ENCODE measurements around the gene GPC5.

DNA sequence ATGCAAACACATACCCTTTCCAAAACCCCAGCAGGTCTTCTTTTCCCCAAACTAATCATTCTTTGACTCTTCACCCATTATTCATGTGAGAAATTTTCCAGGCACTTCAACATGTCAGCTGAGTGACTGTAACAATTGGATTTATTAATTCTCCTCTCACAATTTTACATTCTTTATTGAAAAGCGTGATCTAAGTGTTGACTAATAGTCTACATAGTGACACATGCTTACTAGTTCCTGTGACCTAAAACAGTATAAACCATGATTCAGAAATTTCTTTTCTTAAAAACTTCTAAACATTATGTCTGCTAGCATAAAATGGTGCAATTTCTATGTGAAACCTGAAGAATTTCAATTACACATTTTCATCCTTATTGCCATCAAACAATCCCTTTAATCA lies 532.3 kb downstream of the GPC5 start:
- no peak for TF ChIP-seq ZBTB7A (IDR thresholded peaks at IDR 0.05; ENCODE audit: low read depth)
- no peak for TF ChIP-seq RAD21 (IDR thresholded peaks at IDR 0.05; ENCODE audit: low read depth)
- no peak for TF ChIP-seq CEBPB (IDR thresholded peaks at IDR 0.05)
- TF ChIP-seq TAF1 (IDR thresholded peaks at IDR 0.05; ENCODE audit: low read depth) = no peak
- TF ChIP-seq, protein P1, sequence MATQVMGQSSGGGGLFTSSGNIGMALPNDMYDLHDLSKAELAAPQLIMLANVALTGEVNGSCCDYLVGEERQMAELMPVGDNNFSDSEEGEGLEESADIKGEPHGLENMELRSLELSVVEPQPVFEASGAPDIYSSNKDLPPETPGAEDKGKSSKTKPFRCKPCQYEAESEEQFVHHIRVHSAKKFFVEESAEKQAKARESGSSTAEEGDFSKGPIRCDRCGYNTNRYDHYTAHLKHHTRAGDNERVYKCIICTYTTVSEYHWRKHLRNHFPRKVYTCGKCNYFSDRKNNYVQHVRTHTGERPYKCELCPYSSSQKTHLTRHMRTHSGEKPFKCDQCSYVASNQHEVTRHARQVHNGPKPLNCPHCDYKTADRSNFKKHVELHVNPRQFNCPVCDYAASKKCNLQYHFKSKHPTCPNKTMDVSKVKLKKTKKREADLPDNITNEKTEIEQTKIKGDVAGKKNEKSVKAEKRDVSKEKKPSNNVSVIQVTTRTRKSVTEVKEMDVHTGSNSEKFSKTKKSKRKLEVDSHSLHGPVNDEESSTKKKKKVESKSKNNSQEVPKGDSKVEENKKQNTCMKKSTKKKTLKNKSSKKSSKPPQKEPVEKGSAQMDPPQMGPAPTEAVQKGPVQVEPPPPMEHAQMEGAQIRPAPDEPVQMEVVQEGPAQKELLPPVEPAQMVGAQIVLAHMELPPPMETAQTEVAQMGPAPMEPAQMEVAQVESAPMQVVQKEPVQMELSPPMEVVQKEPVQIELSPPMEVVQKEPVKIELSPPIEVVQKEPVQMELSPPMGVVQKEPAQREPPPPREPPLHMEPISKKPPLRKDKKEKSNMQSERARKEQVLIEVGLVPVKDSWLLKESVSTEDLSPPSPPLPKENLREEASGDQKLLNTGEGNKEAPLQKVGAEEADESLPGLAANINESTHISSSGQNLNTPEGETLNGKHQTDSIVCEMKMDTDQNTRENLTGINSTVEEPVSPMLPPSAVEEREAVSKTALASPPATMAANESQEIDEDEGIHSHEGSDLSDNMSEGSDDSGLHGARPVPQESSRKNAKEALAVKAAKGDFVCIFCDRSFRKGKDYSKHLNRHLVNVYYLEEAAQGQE (IDR thresholded peaks at IDR 0.05; ENCODE audit: low read depth) = no peak
- TF ChIP-seq, protein P2, sequence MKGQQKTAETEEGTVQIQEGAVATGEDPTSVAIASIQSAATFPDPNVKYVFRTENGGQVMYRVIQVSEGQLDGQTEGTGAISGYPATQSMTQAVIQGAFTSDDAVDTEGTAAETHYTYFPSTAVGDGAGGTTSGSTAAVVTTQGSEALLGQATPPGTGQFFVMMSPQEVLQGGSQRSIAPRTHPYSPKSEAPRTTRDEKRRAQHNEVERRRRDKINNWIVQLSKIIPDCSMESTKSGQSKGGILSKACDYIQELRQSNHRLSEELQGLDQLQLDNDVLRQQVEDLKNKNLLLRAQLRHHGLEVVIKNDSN (IDR thresholded peaks at IDR 0.05) = no peak
- TF ChIP-seq, protein P3, sequence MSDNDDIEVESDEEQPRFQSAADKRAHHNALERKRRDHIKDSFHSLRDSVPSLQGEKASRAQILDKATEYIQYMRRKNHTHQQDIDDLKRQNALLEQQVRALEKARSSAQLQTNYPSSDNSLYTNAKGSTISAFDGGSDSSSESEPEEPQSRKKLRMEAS (IDR thresholded peaks at IDR 0.05) = no peak
- no peak for TF ChIP-seq CREB1 (IDR thresholded peaks at IDR 0.05; ENCODE audit: low read depth)
- TF ChIP-seq TEAD4 (IDR thresholded peaks at IDR 0.05) = no peak
- no peak for TF ChIP-seq YY1 (IDR thresholded peaks at IDR 0.05; ENCODE audit: low read depth)
- TF ChIP-seq EP300 (IDR thresholded peaks at IDR 0.05; ENCODE audit: borderline replicate concordance) = no peak
